ENCODE measurements around the gene HINFP.

DNA sequence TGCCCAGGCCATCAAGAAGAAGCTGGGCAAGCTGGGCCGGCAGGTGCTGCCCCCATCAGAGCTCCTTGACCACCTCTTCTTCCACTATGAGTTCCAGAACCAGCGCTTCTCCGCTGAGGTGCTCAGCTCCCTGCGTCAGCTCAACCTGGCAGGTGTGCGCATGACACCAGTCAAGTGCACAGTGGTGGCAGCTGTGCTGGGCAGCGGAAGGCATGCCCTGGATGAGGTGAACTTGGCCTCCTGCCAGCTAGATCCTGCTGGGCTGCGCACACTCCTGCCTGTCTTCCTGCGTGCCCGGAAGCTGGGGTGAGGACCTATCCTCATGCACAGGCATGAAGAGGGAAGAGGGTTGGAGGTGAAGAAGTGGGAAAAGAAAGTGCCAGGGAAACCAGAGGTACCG is 58.6 kb downstream of the HINFP start:
- TF ChIP-seq GATA2 (IDR thresholded peaks at IDR 0.05; ENCODE audit: low read depth, low read length) (no peak), GATA3 (IDR thresholded peaks at IDR 0.05; ENCODE audit: low read depth, low read length) (no peak)
